GM10847 (cell line): Measurements from ENCODE around the gene CEMIP2.

Experiments
- POLR2A ChIP-seq: IDR thresholded peaks from 2 replicates; pipeline ENCODE4 v1.6.1; 2011; ENCODE audit not compliant: insufficient read length; ENCODE audit errors: extremely low read depth

The CEMIP2 gene

GRCh38 chr9:71758785-71759184, 9.5 kb downstream of the CEMIP2 start:
- TF ChIP-seq POLR2A = no peak

- no peak for TF ChIP-seq POLR2A
Observed at GRCh38 chr9:71758277-71758676, 10.0 kb downstream of the CEMIP2 start.

GRCh38 chr9:71756753-71757152, 11.6 kb downstream of the CEMIP2 start:
- TF ChIP-seq POLR2A = no peak

GRCh38 chr9:71755869-71756268, 12.4 kb downstream of the CEMIP2 start:
- TF ChIP-seq POLR2A = no peak

GRCh38 chr9:71755230-71755629, 13.1 kb downstream of the CEMIP2 start:
- no peak for TF ChIP-seq POLR2A

GRCh38 chr9:71754151-71754550, 14.2 kb downstream of the CEMIP2 start:
- no peak for TF ChIP-seq POLR2A

GRCh38 chr9:71752928-71753327, 15.4 kb downstream of the CEMIP2 start:
- TF ChIP-seq POLR2A = no peak

- no peak for TF ChIP-seq POLR2A
Observed at GRCh38 chr9:71752352-71752751, 16.0 kb downstream of the CEMIP2 start.

GRCh38 chr9:71748280-71748743, 20.0 kb downstream of the CEMIP2 start:
- no peak for TF ChIP-seq POLR2A

- no peak for TF ChIP-seq POLR2A
Observed at GRCh38 chr9:71747576-71747975, 20.7 kb downstream of the CEMIP2 start.

- TF ChIP-seq POLR2A = no peak
Observed at GRCh38 chr9:71746758-71747125, 21.6 kb downstream of the CEMIP2 start.

- no peak for TF ChIP-seq POLR2A
Observed at GRCh38 chr9:71746023-71746757, 22.1 kb downstream of the CEMIP2 start.

- no peak for TF ChIP-seq POLR2A
Observed at GRCh38 chr9:71744754-71745521, 23.4 kb downstream of the CEMIP2 start.

GRCh38 chr9:71743882-71744281, 24.4 kb downstream of the CEMIP2 start:
- TF ChIP-seq POLR2A = no peak

GRCh38 chr9:71743217-71743705, 25.1 kb downstream of the CEMIP2 start:
- TF ChIP-seq POLR2A = no peak

- TF ChIP-seq POLR2A = no peak
Observed at GRCh38 chr9:71742703-71743102, 25.6 kb downstream of the CEMIP2 start.
